GM12801 (cell line): Measurements from ENCODE around the gene LPCAT3.

ENCODE experiments used
- TF ChIP-seq, protein P1 (sequence below): IDR thresholded peaks from one replicate; pipeline ENCODE4 v1.5.1; 2011; ENCODE audit warnings: control low read depth; ENCODE audit not compliant: insufficient read length; ENCODE audit errors: extremely low read depth

The LPCAT3 gene

DNA sequence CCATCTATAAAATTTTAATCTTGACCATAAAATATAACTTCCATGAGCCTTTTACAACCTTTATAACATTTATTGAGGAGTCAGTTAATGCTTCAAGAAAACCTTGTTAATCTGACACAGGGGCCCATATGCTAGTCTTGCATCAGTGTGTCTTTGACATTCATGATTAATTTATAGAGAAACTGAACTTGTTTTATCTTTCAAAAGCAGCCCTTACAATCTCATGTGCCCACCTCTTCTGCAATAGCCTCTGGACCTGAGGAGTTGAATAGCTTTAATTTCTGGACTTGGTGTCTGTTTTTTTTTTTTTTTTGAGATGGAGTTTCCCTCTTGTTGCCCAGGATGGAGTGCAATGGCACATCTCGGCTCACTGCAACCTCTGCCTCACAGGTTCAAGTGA, 8.6 kb upstream of the LPCAT3 start:
- TF ChIP-seq, protein P1, sequence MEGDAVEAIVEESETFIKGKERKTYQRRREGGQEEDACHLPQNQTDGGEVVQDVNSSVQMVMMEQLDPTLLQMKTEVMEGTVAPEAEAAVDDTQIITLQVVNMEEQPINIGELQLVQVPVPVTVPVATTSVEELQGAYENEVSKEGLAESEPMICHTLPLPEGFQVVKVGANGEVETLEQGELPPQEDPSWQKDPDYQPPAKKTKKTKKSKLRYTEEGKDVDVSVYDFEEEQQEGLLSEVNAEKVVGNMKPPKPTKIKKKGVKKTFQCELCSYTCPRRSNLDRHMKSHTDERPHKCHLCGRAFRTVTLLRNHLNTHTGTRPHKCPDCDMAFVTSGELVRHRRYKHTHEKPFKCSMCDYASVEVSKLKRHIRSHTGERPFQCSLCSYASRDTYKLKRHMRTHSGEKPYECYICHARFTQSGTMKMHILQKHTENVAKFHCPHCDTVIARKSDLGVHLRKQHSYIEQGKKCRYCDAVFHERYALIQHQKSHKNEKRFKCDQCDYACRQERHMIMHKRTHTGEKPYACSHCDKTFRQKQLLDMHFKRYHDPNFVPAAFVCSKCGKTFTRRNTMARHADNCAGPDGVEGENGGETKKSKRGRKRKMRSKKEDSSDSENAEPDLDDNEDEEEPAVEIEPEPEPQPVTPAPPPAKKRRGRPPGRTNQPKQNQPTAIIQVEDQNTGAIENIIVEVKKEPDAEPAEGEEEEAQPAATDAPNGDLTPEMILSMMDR = no peak

DNA sequence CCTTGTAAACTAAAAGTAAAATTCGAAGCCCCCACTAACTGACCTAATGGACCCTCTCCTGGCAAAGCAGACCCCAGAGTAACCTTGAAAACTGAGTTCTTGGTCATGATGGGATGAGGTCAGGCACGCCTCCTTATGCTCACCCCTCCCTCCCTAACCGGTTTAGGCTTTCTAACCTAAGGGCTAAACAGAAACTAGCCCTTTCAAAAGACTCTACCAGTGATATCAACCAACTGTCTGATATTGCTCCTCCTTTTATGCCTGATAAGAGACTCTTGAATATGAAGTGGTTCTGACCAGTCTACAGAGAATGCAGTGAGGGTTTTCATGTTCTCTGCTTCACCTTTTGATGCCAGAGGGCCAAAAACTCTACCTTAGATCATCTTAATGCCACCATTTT, 4.8 kb upstream of the LPCAT3 start:
- TF ChIP-seq, protein P1 = no peak

DNA sequence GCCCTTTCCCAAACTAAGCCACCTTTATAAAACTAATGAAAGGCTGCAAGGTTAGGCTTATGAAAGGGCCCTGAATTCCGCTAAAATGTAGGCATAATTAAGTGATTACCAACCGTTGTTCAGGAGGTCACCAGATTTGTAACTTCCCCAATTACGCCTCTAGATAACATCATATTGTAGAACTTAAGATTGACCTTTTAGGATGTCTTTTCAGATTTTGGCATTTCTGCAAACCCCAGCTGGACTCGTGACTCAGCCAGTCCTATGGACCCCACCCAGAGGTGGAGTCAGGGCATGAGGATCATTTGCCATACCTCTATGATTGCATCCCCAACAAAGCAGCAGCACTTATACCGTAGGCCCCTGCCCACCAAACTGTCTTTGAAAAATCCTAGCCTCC, 3.7 kb upstream of the LPCAT3 start:
- TF ChIP-seq, protein P1 = no peak

DNA sequence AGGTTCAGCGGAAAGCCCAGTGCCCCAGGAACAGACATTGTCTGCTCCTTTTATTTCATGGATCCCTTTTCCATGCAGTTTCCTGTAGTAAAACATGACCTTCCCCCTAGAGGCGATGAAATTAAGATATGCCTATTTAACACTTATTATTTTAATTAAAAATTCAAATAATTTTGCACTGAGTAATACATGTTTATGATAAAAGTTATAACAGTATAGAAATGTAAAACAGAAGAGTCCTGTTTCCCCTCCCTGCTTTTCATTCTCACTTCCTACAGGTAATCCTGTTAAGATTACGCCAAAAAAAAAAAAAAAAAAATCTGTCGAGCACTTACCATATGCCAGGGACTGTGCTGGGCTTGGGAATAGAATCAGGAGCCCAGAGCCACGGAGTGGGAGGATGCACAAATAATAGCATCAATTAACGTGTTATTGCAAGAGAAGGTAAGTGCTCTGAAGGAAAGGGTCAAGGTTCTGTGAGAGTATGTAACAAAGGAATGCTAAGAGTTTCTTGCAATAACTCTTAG, 830 bp upstream of the LPCAT3 start:
- TF ChIP-seq, protein P1 = no peak

DNA sequence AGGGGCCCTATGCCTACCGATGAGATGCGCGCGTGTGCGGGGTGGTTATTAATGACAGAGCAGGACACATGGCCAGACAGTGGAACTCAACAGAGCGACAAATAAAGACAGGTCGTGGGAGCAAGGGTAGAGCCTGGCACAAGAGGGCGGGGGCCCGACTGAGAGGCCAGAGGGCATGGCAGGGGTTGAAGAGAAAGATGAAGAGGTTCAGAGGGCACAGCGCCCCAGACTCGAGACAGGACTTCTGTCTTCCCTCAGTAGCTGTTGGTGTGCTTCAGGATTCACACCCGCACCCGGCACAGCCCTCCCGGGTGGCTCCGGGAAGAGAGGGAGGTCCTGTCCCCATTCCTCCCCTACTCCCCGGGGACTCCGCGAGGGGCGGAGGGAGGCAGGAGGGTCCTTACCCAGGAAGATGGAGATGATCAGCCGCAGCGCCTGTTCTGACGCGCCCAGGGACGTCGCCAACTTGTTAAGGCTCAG, 366 bp downstream of the LPCAT3 start:
- TF ChIP-seq, protein P1 = no peak

DNA sequence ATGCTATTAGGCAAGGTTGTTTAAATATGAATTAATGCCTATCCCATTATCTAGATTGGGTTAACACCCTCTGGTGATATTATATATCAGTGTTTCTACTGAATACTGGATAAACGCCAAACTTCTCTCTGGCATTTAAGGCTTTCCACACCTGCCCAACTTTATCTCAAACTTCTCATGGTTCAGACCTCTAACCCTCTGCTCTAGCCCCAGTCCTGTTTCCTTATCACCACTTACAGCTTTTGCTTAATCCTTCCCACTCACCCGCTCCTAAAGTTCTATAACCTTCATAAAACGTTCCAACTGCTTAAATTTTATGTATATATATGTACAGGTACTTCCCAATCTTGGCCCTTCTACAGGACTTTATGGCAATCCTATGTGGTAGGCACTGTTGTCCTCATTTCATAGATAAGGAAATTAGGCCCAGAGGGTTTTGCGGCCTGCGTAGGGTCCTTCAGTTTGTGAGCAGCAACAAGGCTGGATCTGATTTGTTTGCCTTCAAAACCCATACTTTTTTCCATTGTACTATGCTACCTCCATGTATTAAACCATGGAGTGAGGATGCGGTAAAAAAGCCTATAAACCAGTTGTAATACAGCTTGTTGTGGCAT, 1.2 kb downstream of the LPCAT3 start:
- TF ChIP-seq, protein P1 = no peak

DNA sequence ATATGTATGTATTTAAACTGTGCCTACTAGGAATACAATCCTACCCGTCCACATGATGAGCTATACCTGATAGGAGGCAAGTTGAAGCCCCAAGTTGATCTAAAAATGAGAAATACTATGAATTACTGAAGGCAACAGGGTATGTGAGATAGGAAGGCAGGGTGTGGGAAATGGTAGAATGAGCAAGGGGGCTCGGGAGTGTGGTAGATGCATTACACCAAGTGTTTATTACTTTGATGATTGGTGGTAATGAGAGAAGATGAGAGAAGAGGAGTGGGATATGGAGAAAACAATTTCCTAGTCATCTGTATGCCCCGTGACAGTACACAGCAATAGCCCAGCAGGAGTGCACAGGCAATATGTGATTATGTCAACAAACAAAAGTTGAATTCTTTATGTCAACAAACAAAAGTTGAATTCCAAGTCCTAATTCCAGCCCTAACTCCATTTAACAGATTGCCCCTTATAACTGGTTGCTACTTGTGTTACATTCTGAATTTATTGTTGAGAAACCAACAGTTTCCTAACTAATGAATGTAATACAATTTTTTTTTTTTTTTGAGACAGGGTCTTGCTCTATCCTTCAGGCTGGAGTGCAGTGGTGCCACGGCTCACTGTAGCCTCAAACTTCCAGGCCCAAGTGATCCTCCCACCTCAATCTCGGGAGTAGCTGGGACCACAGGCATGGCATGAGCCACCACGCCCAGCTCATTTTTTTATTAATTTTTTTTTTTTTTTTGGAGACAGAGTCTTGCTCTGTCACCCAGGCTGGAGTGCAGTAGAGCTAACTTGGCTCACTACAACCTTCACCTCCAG, 2.5 kb downstream of the LPCAT3 start:
- TF ChIP-seq, protein P1 = no peak
